DND-41 (cell line): Measurements from ENCODE around the gene TTLL9.

Experiments used
- ATAC-seq: fragments of 200-7000 bp; cut with Tn5 transposase; 3 replicates; pipeline ENCODE4 v1.9.1; 2021; ENCODE audit warnings: low read depth; ENCODE audit not compliant: insufficient read depth
- DNase-seq: peaks from one replicate; pipeline ENCODE4 v3.0.0-alpha.2; 2020
- H2AFZ ChIP-seq: 2 replicates; pipeline ENCODE4 v1.6.0; 2012; ENCODE audit warnings: low read depth, low read length
- H3K27ac ChIP-seq: 2 replicates; pipeline ENCODE4 v1.5.1; 2012; ENCODE audit warnings: low read length, inconsistent platforms
- H3K27me3 ChIP-seq: fragments of 200-600 bp; sonication (generic); 2 replicates; pipeline ENCODE4 v1.6.0; 2012; ENCODE audit warnings: low read length, mild to moderate bottlenecking, inconsistent platforms; ENCODE audit not compliant: insufficient read depth, poor library complexity
- H3K36me3 ChIP-seq: 2 replicates; pipeline ENCODE4 v1.5.1; 2012; ENCODE audit warnings: low read length, inconsistent platforms; ENCODE audit not compliant: insufficient read depth
- H3K4me1 ChIP-seq: 2 replicates; pipeline ENCODE4 v1.5.1; 2012; ENCODE audit warnings: mild to moderate bottlenecking, low read length; ENCODE audit not compliant: insufficient read depth
- H3K4me2 ChIP-seq: 2 replicates; pipeline ENCODE4 v1.6.0; 2012; ENCODE audit warnings: mild to moderate bottlenecking, moderate library complexity, low read length, inconsistent platforms; ENCODE audit not compliant: insufficient read depth
- H3K4me3 ChIP-seq, 2 experiments: fragments of 200-600 bp in 1 of 2; shearing (Covaris generic) in 1 of 2; 2 replicates each; pipeline ENCODE4 v1.5.1; 2012 to 2016; ENCODE audit warnings: inconsistent platforms in 2 of 2, low read length in 2 of 2, mild to moderate bottlenecking in 2 of 2, low read depth in 1 of 2, moderate library complexity in 1 of 2
- H3K79me2 ChIP-seq: 2 replicates; pipeline ENCODE4 v1.6.0; 2012; ENCODE audit warnings: low read length, inconsistent platforms; ENCODE audit not compliant: insufficient read depth
- H3K9ac ChIP-seq: 2 replicates; pipeline ENCODE4 v1.6.0; 2012; ENCODE audit warnings: low read depth, mild to moderate bottlenecking, inconsistent platforms, low read length, moderate library complexity
- H3K9me3 ChIP-seq: 2 replicates; pipeline ENCODE4 v1.5.1; 2012; ENCODE audit warnings: low read length, moderate library complexity, mild to moderate bottlenecking, inconsistent platforms; ENCODE audit not compliant: insufficient read depth, severe bottlenecking
- H4K20me1 ChIP-seq: 2 replicates; pipeline ENCODE4 v1.6.0; 2012; ENCODE audit warnings: low read length; ENCODE audit not compliant: insufficient read depth
- EZH2 ChIP-seq: IDR thresholded peaks from 3 replicates; pipeline ENCODE4 v1.6.1; 2012; ENCODE audit warnings: borderline replicate concordance, low read depth, mild to moderate bottlenecking, moderate library complexity, low read length, inconsistent platforms; ENCODE audit not compliant: severe bottlenecking
- TF ChIP-seq, protein P1 (sequence below): IDR thresholded peaks from 2 replicates; pipeline ENCODE4 v1.5.1; 2012; ENCODE audit warnings: borderline replicate concordance, low read length, moderate library complexity, mild to moderate bottlenecking; ENCODE audit not compliant: poor library complexity, severe bottlenecking; ENCODE audit errors: extremely low read depth

The TTLL9 gene

DNA sequence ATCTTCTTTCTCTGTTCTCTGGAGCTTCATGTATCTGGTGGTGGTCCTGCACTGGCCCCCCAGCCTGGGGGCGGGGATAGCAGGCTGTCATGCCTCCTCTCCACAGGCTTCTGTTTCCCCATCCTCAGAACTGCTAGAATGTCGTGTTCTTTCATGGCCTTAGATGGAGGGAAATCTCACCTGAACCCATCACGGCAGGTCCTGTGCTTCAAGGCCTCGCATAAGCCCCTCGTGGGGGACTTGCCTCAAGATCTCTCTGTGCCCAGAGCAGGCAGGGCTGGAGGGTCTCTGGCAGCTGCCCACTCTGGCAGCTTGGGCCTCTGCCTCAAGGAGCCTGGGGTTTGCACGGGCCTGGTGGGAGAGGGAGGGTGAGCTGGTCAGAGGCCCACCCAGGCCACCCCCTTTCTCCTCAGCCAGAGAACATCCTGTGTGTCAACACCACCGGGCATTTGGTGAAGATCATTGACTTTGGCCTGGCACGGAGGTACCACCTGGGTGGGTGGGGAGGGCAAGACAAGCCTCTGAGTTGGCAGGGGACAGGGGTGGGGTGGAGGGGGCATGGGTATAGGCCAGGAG is 39.9 kb upstream of the TTLL9 start:
- Histone ChIP-seq H3K4me3 (no peak overlapping the region), H2AFZ (no peak overlapping the region), H3K36me3 (no peaks in the 10 kb centered on the region), H4K20me1 (peaks cover 9% of the 10 kb centered on the region; the same call in 1 of the 2 replicates), H3K9ac (no peak overlapping the region), H3K4me2 (no peak overlapping the region), H3K27me3 (no peaks in the 10 kb centered on the region), H3K9me3 (no peaks in the 10 kb centered on the region), H3K79me2 (no peaks in the 10 kb centered on the region), H3K4me1 (no peaks in the 10 kb centered on the region), H3K27ac (no peak overlapping the region)
- ATAC-seq (no peak), DNase-seq (no peak)
- no peak for TF ChIP-seq EZH2
- TF ChIP-seq, protein P1, sequence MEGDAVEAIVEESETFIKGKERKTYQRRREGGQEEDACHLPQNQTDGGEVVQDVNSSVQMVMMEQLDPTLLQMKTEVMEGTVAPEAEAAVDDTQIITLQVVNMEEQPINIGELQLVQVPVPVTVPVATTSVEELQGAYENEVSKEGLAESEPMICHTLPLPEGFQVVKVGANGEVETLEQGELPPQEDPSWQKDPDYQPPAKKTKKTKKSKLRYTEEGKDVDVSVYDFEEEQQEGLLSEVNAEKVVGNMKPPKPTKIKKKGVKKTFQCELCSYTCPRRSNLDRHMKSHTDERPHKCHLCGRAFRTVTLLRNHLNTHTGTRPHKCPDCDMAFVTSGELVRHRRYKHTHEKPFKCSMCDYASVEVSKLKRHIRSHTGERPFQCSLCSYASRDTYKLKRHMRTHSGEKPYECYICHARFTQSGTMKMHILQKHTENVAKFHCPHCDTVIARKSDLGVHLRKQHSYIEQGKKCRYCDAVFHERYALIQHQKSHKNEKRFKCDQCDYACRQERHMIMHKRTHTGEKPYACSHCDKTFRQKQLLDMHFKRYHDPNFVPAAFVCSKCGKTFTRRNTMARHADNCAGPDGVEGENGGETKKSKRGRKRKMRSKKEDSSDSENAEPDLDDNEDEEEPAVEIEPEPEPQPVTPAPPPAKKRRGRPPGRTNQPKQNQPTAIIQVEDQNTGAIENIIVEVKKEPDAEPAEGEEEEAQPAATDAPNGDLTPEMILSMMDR: no peak

- no peaks in the 10 kb centered on the region for H3K27me3 ChIP-seq
- ATAC-seq (no peak), DNase-seq (no peak)
- no peak overlapping the region for H2AFZ ChIP-seq
- H3K36me3 ChIP-seq: no peaks in the 10 kb centered on the region
- no peaks in the 10 kb centered on the region for H3K79me2 ChIP-seq
- H3K4me2 ChIP-seq: no peak overlapping the region
- no peaks in the 10 kb centered on the region for H3K9me3 ChIP-seq
- peaks cover 9% of the 10 kb centered on the region; the same call in 1 of the 2 replicates for H4K20me1 ChIP-seq
- H3K4me1 ChIP-seq: peaks cover 5% of the 10 kb centered on the region; the same call in 1 of the 2 replicates
- H3K4me3 ChIP-seq: no peak overlapping the region
- H3K9ac ChIP-seq: no peak overlapping the region
- TF ChIP-seq, protein P1: no peak
- TF ChIP-seq EZH2: no peak
- no peak overlapping the region for H3K27ac ChIP-seq
Measured at GRCh38 chr20:31831211-31831610, 39.2 kb upstream of the TTLL9 start.

DNA sequence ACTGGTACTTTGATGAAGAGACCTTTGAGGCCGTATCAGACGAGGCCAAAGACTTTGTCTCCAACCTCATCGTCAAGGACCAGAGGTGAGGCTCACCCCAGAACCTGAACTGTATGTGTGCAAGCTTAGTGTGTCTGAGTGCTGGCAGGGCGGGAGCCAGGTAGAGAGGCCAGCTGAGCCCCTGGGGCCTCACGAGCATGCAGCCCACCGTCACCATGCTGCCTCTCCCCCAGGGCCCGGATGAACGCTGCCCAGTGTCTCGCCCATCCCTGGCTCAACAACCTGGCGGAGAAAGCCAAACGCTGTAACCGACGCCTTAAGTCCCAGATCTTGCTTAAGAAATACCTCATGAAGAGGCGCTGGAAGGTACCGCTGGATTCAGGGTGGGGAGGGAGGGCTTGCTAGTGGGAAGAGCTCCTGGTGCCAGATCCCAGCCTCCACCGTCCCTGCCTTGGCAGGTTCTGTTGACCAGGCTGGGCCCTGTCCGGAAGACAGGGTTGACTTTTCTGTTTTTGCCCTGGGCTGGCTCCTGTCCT is 38.6 kb upstream of the TTLL9 start:
- no peak for ATAC-seq
- Histone ChIP-seq H4K20me1 (peaks cover 9% of the 10 kb centered on the region; the same call in 1 of the 2 replicates), H3K4me1 (peaks cover 6% of the 10 kb centered on the region; the same call in 1 of the 2 replicates), H3K27ac (no peak overlapping the region), H3K4me3 (no peak overlapping the region), H3K9me3 (no peaks in the 10 kb centered on the region), H3K4me2 (no peak overlapping the region), H3K27me3 (no peaks in the 10 kb centered on the region), H3K79me2 (no peaks in the 10 kb centered on the region), H3K9ac (no peak overlapping the region), H3K36me3 (no peaks in the 10 kb centered on the region), H2AFZ (no peak overlapping the region)
- no peak for DNase-seq
- TF ChIP-seq, protein P1: no peak
- no peak for TF ChIP-seq EZH2
